NOMO-1 (cell line): Measurements from ENCODE around the gene PDE7B.
A peak's percentile ranks its signal among the peaks of the same experiment; 100 is the strongest.

ENCODE experiments used
- DNase-seq, 2 experiments: peaks; one replicate each; lab custom pipeline; 2025; ENCODE audit not compliant: unreplicated experiment in 2 of 2; lab: John Stamatoyannopoulos, UW

PDE7B gene

GRCh38 chr6:136022224-136022874 is 170.8 kb downstream of the PDE7B start:
- no peak for DNase-seq

DNA sequence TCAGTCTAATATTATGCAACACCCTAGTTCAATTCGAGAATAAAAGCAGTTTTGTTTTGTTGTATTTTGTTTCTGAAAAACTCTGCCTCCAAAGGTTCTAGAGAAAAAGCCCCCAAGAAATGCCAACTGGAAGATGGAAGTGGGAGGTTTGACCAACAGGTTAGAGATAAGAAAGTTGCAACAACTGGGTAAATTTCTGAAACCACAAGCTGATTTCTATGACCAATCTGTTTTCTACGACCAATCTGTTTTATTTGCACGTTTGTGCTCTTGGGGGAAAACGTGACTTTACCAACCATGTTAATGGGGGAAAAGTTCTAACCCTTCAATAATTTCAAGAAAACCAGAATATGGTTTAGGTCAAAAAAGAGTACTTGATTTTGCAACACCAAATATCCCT is 173.2 kb downstream of the PDE7B start:
- no peak for DNase-seq

DNA sequence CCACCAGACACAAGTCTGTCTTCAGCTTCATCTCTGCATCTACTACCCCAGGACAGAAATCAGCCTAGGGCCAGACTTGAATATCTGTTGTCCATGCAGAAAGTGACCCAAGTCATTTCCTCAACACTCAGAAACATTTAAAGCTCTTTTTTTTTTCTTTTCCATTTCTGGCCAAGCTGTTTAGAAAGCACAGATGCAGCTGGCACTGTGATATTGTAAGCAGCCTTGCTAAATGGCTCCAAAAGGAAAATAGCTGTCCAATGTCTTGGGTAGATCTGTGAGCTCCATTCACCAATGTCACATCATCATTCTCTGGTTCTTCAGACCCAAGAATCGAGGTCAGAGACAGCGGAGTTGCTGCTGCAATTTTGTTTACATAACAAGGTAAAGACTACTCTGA is 174.2 kb downstream of the PDE7B start:
- no peak for DNase-seq

DNA sequence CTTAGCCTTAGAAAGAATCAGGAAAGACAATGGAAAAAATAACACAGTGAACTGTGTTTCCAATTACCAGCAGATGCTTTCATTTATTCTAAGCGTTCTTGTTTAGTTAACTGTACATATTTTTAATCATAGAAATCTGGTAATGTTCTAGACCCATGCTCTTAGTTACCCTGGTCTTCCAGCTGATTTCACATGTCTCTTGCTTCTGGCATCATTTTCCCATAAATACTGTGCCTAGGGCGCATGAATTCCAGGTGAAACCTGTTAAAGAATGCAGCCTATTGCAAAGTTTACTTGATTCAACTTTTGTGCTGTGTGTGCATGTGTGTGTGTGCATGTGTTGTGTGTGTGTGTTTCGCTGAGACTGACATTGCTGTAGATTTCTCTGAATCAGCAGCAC is 178.6 kb downstream of the PDE7B start:
- no peak for DNase-seq

DNA sequence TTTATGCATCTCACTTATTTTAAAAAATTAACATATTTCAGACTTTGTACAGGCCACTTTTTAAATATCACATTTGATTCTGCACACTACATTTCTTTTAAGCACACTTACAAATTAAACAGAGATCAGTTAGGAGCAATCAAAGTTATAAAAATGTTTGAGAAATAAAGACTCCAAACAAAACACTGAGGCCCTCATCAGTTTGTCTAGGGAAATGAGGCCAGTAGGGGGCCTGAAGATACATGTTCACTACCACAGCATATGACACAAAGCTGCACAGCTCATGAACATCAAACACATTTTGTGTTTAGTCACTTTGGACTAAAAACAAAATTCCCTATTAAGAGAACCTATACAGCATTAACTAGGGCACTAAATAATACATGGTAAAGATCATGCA is 180.5 kb downstream of the PDE7B start:
- no peak for DNase-seq

GRCh38 chr6:136033416-136033815 is 181.9 kb downstream of the PDE7B start:
- no peak for DNase-seq

GRCh38 chr6:136034422-136034821 is 182.9 kb downstream of the PDE7B start:
- no peak for DNase-seq

DNA sequence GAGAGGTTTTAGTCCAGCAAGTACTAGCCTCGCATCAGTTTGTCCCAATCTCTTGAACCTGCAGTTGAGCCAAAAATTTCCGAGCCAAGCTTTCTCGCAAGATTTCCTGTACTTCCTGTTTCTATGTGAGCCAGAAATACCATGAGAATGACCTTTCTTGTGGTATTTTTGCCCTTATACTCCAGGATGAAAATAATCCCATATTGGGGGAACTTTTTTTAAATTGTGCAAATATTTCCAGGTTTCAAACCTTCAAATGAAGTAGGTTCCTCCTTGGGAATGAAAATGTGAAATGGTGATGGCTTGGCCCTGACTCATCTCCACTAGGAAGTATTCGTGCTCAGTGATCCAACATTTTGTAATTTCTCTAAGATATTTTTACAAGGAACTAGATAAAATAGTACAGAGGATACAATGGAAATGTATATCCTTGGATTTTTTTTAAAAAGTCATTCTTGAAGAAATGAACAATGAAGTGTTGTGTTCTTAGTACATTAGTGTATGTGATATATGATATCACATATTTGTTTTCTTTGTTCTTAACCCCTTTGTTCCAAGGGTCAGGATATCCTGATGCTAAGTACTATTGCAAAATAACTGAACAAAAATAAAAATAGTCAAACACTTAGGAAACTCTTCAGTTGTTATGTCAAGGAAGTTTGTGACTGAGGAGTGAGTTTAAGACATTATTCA is 184.0 kb downstream of the PDE7B start:
- peak; percentile 28 to 48 for DNase-seq

GRCh38 chr6:136036071-136036380 is 184.5 kb downstream of the PDE7B start:
- no peak for DNase-seq

DNA sequence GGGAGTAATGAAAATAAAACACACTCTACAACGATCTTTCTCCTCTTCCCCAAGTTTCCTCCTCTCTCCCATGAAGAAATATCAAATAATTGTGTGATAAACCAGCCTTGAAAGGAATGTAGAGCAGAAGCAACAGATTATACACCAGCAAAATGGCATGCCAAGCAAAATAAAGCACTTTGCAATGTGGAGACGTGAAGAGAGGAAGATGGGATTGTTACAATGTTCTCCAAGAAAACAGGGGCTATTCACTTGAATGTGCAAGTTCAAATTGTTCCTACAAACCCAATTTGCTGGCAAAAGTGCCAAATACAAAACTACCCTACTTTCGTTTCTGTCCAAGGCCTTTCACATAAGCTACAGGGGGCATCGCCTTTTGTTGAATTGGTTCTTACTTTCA is 185.1 kb downstream of the PDE7B start:
- DNase-seq = no peak

- no peak for DNase-seq
Measured at GRCh38 chr6:136037242-136037875, 185.9 kb downstream of the PDE7B start.

DNA sequence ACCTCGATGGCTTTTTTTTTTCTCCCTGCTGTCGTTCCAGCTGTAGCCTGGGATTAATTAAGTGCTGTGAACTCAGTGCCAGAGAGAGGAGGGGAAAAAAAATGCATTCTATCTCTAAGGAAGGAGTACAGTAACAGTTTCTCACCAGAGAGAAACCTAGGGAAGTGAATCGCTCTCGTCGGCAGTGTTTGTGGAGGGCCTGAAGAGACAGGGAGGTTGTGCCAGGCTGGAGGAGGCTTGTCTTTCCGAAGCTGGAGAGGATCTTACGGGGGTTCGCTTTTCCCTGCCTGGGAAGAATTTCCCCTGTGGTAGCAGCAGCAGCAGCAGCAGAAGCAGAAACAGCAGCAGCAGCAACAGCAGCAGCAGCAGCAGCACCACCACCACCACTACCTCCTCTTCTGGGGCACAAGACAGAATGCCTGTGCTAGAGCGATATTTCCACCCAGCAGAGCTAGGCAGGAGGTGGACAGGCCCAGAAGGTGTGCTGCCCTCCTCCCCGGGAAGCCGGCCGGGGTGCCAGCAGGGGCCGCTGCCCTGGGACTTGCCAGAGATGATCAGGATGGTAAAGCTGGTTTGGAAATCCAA is 186.5 kb downstream of the PDE7B start:
- no peak for DNase-seq

DNA sequence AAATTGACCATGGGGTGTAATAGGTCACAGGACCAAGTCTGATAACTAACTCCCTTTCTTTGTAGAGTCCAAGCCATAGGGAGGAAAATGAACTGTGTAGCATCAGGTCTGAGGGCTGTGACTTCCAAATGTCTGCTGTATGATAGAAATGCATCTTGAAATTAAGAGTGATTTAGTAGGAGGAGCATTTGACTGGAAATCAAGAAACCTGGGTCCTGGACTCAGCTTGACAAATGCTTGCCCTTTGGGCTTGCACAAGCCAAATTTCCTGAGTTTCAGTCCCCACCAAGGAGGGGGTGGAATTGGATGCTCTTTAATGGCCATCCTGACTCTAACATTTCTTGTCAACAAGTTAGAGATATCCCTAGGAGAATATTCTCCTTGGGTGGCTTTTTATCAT is 187.0 kb downstream of the PDE7B start:
- DNase-seq = no peak

- DNase-seq = no peak
Measured at GRCh38 chr6:136039185-136039584, 187.7 kb downstream of the PDE7B start.

GRCh38 chr6:136050475-136050874 is 199.0 kb downstream of the PDE7B start:
- DNase-seq = no peak

- DNase-seq = no peak
Measured at GRCh38 chr6:136051140-136051775, 199.8 kb downstream of the PDE7B start.

- DNase-seq = no peak
Measured at GRCh38 chr6:136052031-136052430, 200.5 kb downstream of the PDE7B start.

DNA sequence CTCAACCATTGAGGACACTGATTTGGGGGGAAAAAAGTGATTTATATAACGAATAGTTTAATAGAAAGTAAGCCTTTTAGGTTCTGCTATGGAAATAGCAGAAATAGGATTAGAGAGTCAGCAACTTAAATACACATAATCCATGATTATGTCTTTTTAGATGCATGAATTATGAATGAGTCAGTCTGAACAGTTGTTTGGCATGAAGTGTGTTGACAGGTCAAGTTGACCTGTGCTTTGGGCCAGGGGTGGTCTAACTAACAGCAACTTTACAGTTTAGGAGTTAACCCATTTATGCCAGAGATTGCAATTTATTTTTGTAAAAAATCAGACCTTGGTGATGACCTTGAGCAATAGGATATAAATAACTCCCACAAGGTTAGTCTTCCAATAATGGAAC is 207.4 kb downstream of the PDE7B start:
- DNase-seq = no peak

GRCh38 chr6:136059308-136059707 is 207.8 kb downstream of the PDE7B start:
- no peak for DNase-seq

GRCh38 chr6:136060052-136060451 is 208.6 kb downstream of the PDE7B start:
- DNase-seq = no peak

DNA sequence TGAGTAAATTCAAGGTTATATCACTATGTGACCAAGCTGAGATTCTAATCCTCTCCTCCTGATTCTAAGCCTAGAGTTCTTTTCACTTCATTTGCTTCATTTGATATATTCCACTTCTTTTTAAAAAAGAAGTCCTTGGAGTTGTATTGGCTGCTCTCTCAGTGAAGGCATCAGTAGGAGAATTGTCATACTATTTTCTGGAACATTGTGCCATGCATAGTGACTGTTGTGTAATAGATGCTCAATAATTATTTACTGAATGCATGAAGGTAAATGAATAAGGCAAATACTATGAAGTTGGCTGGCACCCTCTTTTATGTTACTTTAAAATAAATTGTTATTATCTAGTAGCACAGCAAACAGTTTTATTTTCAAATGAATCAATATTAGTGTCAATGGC is 209.3 kb downstream of the PDE7B start:
- DNase-seq = no peak

DNA sequence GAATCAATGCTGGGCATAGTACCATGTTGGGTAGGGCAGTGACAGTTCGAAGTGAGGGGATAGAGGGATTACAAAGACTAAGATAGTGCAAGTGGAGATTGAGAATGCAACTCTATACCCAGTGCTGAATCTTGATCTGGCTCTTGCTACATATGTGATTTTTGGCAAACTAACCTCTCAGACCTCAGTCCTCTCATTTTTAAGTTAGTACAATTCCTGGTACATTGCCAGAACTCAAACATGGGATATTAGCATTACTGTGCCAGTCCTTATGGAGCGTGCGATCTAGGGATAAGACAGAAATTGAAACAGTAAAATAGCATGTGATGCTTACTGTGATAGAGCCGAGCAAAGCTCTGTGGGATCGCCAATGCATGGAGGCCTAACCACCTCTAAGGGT is 210.2 kb downstream of the PDE7B start:
- no peak for DNase-seq
